H9 (cell line): ENCODE measurements around the gene GNPDA2. TPM values are rescaled to one million over a fixed set of nuclear protein-coding genes. Genes with fewer than 3 reads are reported as not detected.
A peak's percentile ranks its signal among the peaks of the same experiment; 100 is the strongest.

ENCODE experiments used
- DNase-seq: peaks from one replicate; pipeline ENCODE4 v3.0.0-alpha.2; 2017
- H2AFZ ChIP-seq: one replicate; pipeline ENCODE4 v1.6.1; 2013; ENCODE audit warnings: mild to moderate bottlenecking, low read length, control low read depth, moderate library complexity
- H2AK5ac ChIP-seq: 2 replicates; pipeline ENCODE4 v1.6.1; 2013; ENCODE audit warnings: low read length, control low read depth, mixed read lengths; ENCODE audit not compliant: insufficient read length
- H2BK120ac ChIP-seq: one replicate; pipeline ENCODE4 v1.6.1; 2013; ENCODE audit warnings: low read depth, mild to moderate bottlenecking, low read length, control low read depth, inconsistent platforms; ENCODE audit not compliant: poor library complexity, severe bottlenecking
- H2BK12ac ChIP-seq: 2 replicates; pipeline ENCODE4 v1.6.1; 2013; ENCODE audit warnings: low read length, control low read depth, mixed read lengths, low read depth; ENCODE audit not compliant: insufficient read length
- H2BK15ac ChIP-seq: 2 replicates; pipeline ENCODE4 v1.6.1; 2013; ENCODE audit warnings: low read depth, low read length, control low read depth
- H2BK20ac ChIP-seq: one replicate; pipeline ENCODE4 v1.6.1; 2013; ENCODE audit warnings: low read depth, mild to moderate bottlenecking, low read length, control low read depth, inconsistent platforms; ENCODE audit not compliant: poor library complexity, severe bottlenecking
- H2BK5ac ChIP-seq: 2 replicates; pipeline ENCODE4 v1.6.1; 2013; ENCODE audit warnings: low read length, control low read depth, mixed read lengths; ENCODE audit not compliant: insufficient read length
- H3K14ac ChIP-seq: 2 replicates; pipeline ENCODE4 v1.6.1; 2013; ENCODE audit warnings: low read length, control low read depth; ENCODE audit not compliant: insufficient read depth
- H3K18ac ChIP-seq: 2 replicates; pipeline ENCODE4 v1.6.1; 2013; ENCODE audit warnings: low read depth, mild to moderate bottlenecking, mixed read lengths, low read length, control low read depth; ENCODE audit not compliant: insufficient read length
- H3K23ac ChIP-seq: 2 replicates; pipeline ENCODE4 v1.6.1; 2013; ENCODE audit warnings: low read length, control low read depth, mixed read lengths, low read depth; ENCODE audit not compliant: insufficient read length
- H3K23me2 ChIP-seq: 2 replicates; pipeline ENCODE4 v1.6.1; 2013; ENCODE audit warnings: low read depth, mild to moderate bottlenecking, mixed read lengths, low read length, control low read depth; ENCODE audit not compliant: insufficient read length, poor library complexity, severe bottlenecking
- H3K27ac ChIP-seq: 2 replicates; pipeline ENCODE4 v1.5.1; 2013; ENCODE audit warnings: low read length, control low read depth, mixed read lengths, low read depth; ENCODE audit not compliant: insufficient read length
- H3K27me3 ChIP-seq: 2 replicates; pipeline ENCODE4 v1.6.1; 2013; ENCODE audit warnings: low read length, control low read depth, inconsistent platforms; ENCODE audit not compliant: insufficient read depth
- H3K4ac ChIP-seq: 2 replicates; pipeline ENCODE4 v1.6.1; 2013; ENCODE audit warnings: low read depth, mild to moderate bottlenecking, control low read depth, inconsistent platforms, low read length, moderate library complexity
- H3K4me1 ChIP-seq: 2 replicates; pipeline ENCODE4 v1.6.1; 2013; ENCODE audit warnings: low read length, control low read depth, inconsistent platforms; ENCODE audit not compliant: insufficient read depth
- H3K4me2 ChIP-seq: 2 replicates; pipeline ENCODE4 v1.6.1; 2013; ENCODE audit warnings: low read length, control low read depth, mixed read lengths; ENCODE audit not compliant: insufficient read length, insufficient read depth
- H3K56ac ChIP-seq: 2 replicates; pipeline ENCODE4 v1.6.1; 2013; ENCODE audit warnings: low read depth, mild to moderate bottlenecking, mixed read lengths, low read length, control low read depth; ENCODE audit not compliant: insufficient read length
- H3K79me1 ChIP-seq: 2 replicates; pipeline ENCODE4 v1.6.1; 2013; ENCODE audit warnings: low read depth, mild to moderate bottlenecking, moderate library complexity, low read length, control low read depth, inconsistent platforms; ENCODE audit not compliant: insufficient read depth, poor library complexity, severe bottlenecking
- H3K79me2 ChIP-seq: 2 replicates; pipeline ENCODE4 v1.6.1; 2013; ENCODE audit warnings: low read length, control low read depth, inconsistent platforms; ENCODE audit not compliant: insufficient read depth
- H3K9ac ChIP-seq: 2 replicates; pipeline ENCODE4 v1.6.1; 2013; ENCODE audit warnings: low read length, control low read depth, mixed read lengths; ENCODE audit not compliant: insufficient read length; ENCODE audit errors: extremely low read depth
- H3K9me3 ChIP-seq: one replicate; pipeline ENCODE4 v1.6.1; 2013; ENCODE audit warnings: low read depth, low read length, inconsistent platforms; ENCODE audit not compliant: control insufficient read depth
- H3T11ph ChIP-seq: one replicate; pipeline ENCODE4 v1.6.1; 2013; ENCODE audit warnings: mild to moderate bottlenecking, low read length, control low read depth, inconsistent platforms
- H4K20me1 ChIP-seq: one replicate; pipeline ENCODE4 v1.6.1; 2013; ENCODE audit not compliant: control insufficient read depth, insufficient read length, insufficient read depth
- H4K5ac ChIP-seq: 2 replicates; pipeline ENCODE4 v1.6.1; 2013; ENCODE audit warnings: low read depth, mild to moderate bottlenecking, mixed read lengths, low read length, control low read depth; ENCODE audit not compliant: insufficient read length
- H4K8ac ChIP-seq: replicated peaks from 2 replicates; pipeline ENCODE4 v1.6.1; 2013; ENCODE audit warnings: low read length, control low read depth, mixed read lengths, low read depth; ENCODE audit not compliant: insufficient read length
- H4K91ac ChIP-seq: 2 replicates; pipeline ENCODE4 v1.6.1; 2013; ENCODE audit warnings: low read depth, mild to moderate bottlenecking, moderate library complexity, mixed read lengths, low read length, control low read depth; ENCODE audit not compliant: insufficient read length
- H3K27ac Mint-ChIP-seq, 3 experiments: 2 replicates in 2 of 3; 3 replicates in 1 of 3; pipeline ENCODE4 v1.8.0; 2020 to 2021; ENCODE audit warnings: mixed read lengths in 3 of 3, mild to moderate bottlenecking in 1 of 3, moderate library complexity in 1 of 3
- H3K27me3 Mint-ChIP-seq: 2 replicates; pipeline ENCODE4 v1.8.0; 2021; ENCODE audit warnings: low read depth, mild to moderate bottlenecking, moderate library complexity, mixed read lengths
- H3K36me3 Mint-ChIP-seq, 3 experiments: 2 replicates in 2 of 3; 3 replicates in 1 of 3; pipeline ENCODE4 v1.8.0; 2020 to 2021; ENCODE audit warnings: low read depth in 3 of 3, mixed read lengths in 3 of 3; ENCODE audit not compliant: insufficient read depth in 1 of 3
- H3K4me1 Mint-ChIP-seq, 2 experiments: 2 replicates each; pipeline ENCODE4 v1.8.0; 2020; ENCODE audit warnings: mixed read lengths in 2 of 2
- H3K4me3 Mint-ChIP-seq, 2 experiments: 2 replicates in 1 of 2; 3 replicates in 1 of 2; pipeline ENCODE4 v1.8.0; 2020 to 2021; ENCODE audit warnings: mild to moderate bottlenecking in 2 of 2, mixed read lengths in 2 of 2, moderate library complexity in 1 of 2
- H3K9me3 Mint-ChIP-seq, 2 experiments: 2 replicates in 1 of 2; 3 replicates in 1 of 2; pipeline ENCODE4 v1.8.0; 2020; ENCODE audit warnings: mild to moderate bottlenecking in 2 of 2, mixed read lengths in 2 of 2, moderate library complexity in 1 of 2
- CTCF ChIP-seq: fragments of 200-600 bp; sonication (generic); conservative IDR thresholded peaks from 3 replicates; pipeline ENCODE4 v1.8.0; 2021; ENCODE audit warnings: antibody characterized with exemption, mild to moderate bottlenecking
- WGBS: extraction: QIAGEN DNeasy Blood & Tissue Kit; methylation state at CpG from one replicate; pipeline ENCODE4 v1.1.7; 2013; ENCODE audit warnings: missing lambda C conversion rate, low lambda C conversion rate, mixed read lengths; ENCODE audit not compliant: insufficient read length; ENCODE audit errors: extremely low coverage; 5-methylcytosine and 5-hydroxymethylcytosine counted together
- total RNA-seq: library from RNA; stranded (reverse); gene quantifications from 2 replicates; pipeline ENCODE4 v1.2.1, GENCODE V29; 2021

The GNPDA2 gene
- total RNA-seq, 1 experiment from 2014 or later: 4.8 TPM

GRCh38 chr4:44663539-44664263 lies 62.7 kb downstream of the GNPDA2 start:
- H3K4me1 Mint-ChIP-seq: peaks cover 2 to 3% of the 10 kb centered on the region in 2 experiments; a peak in 1 of 4 replicates
- Histone ChIP-seq H3K4ac (no peak overlapping the region), H3K9me3 (no peaks in the 10 kb centered on the region), H2BK15ac (no peak overlapping the region), H2BK12ac (peak overlapping the region; percentile 20), H2BK20ac (no peak overlapping the region), H3K56ac (no peak overlapping the region), H4K91ac (no peak overlapping the region), H3K23me2 (no peaks in the 10 kb centered on the region), H2AFZ (no peak overlapping the region), H3T11ph (no peak overlapping the region), H4K8ac (no peak overlapping the region), H3K4me1 (no peaks in the 10 kb centered on the region), H3K79me1 (no peaks in the 10 kb centered on the region), H3K27ac (no peak overlapping the region), H3K27me3 (no peaks in the 10 kb centered on the region), H3K4me2 (no peak overlapping the region), H3K23ac (no peak overlapping the region), H3K9ac (no peak overlapping the region), H4K20me1 (no peaks in the 10 kb centered on the region), H3K18ac (no peak overlapping the region), H2BK120ac (no peak overlapping the region), H2AK5ac (no peak overlapping the region), H4K5ac (peak overlapping the region; percentile 72), H2BK5ac (no peak overlapping the region), H3K14ac (peak overlapping the region; percentile 71; the same call in 1 of the 2 replicates), H3K79me2 (no peaks in the 10 kb centered on the region)
- H3K36me3 Mint-ChIP-seq: no peaks in the 10 kb centered on the region
- TF ChIP-seq CTCF: no peak
- WGBS: no CpG with 5 or more reads among the region's 20 CpGs
- 0 out of 7 replicates have a peak overlapping the region, but pooled peaks of 1 of the 3 experiments have one; percentile 30 for H3K27ac Mint-ChIP-seq
- no peak overlapping the region for H3K4me3 Mint-ChIP-seq
- peaks cover under 1% of the 10 kb centered on the region; the same call in 1 of the 2 replicates for H3K27me3 Mint-ChIP-seq
- DNase-seq: no peak
- no peaks in the 10 kb centered on the region for H3K9me3 Mint-ChIP-seq
